Fibroblast of upper back skin (primary cell): ENCODE data around the gene DPYSL5.
"Not testable (repeated sequence)": the region's sequence is repeated elsewhere in the genome, so short reads cannot be mapped to it uniquely, and the experiment has no call there.

Experiments
- DNase-seq: peaks from one replicate; pipeline ENCODE4 v3.0.0-alpha.2; 2013

Gene DPYSL5

GRCh38 chr2:26847655-26848335 lies at the start of gene DPYSL5:
DPYSL5 (plus strand) TSS chr2:26848132; CDS start chr2:26898500, 50,368 bp downstream.
- no peak for DNase-seq

GRCh38 chr2:26801328-26801727 lies 46.6 kb upstream of the DPYSL5 start:
- DNase-seq: no peak

GRCh38 chr2:26801796-26802195 lies 46.1 kb upstream of the DPYSL5 start:
- DNase-seq: no peak

GRCh38 chr2:26805241-26805676 lies 42.7 kb upstream of the DPYSL5 start:
- peak; percentile 74 for DNase-seq

GRCh38 chr2:26807788-26808460 lies 40.0 kb upstream of the DPYSL5 start:
- DNase-seq: peak; percentile 17

GRCh38 chr2:26809211-26809610 lies 38.7 kb upstream of the DPYSL5 start:
- no peak for DNase-seq

- no peak for DNase-seq
These were observed 37.9 kb upstream of the DPYSL5 start for GRCh38 chr2:26809876-26810577.

GRCh38 chr2:26811261-26811660 lies 36.7 kb upstream of the DPYSL5 start:
- DNase-seq: no peak

GRCh38 chr2:26811791-26812694 lies 35.9 kb upstream of the DPYSL5 start:
- no peak for DNase-seq

GRCh38 chr2:26812731-26813130 lies 35.2 kb upstream of the DPYSL5 start:
- DNase-seq: no peak

- DNase-seq: not testable (repeated sequence)
These were observed 33.7 kb upstream of the DPYSL5 start for GRCh38 chr2:26814072-26814765.

- DNase-seq: no peak
These were observed 31.0 kb upstream of the DPYSL5 start for GRCh38 chr2:26816893-26817292.

- no peak for DNase-seq
These were observed 29.7 kb upstream of the DPYSL5 start for GRCh38 chr2:26818255-26818654.

- DNase-seq: no peak
These were observed 29.0 kb upstream of the DPYSL5 start for GRCh38 chr2:26818972-26819371.

GRCh38 chr2:26820932-26821331 lies 27.0 kb upstream of the DPYSL5 start:
- no peak for DNase-seq

- DNase-seq: no peak
These were observed 25.1 kb upstream of the DPYSL5 start for GRCh38 chr2:26822877-26823276.

GRCh38 chr2:26838121-26838906 lies 9.6 kb upstream of the DPYSL5 start:
- peak; percentile 21 for DNase-seq

- no peak for DNase-seq
These were observed 6.9 kb upstream of the DPYSL5 start for GRCh38 chr2:26840937-26841610.

- DNase-seq: no peak
These were observed 4.9 kb upstream of the DPYSL5 start for GRCh38 chr2:26843041-26843440.

- no peak for DNase-seq
These were observed 2.9 kb upstream of the DPYSL5 start for GRCh38 chr2:26845021-26845420.
